Kidney (tissue), 14 donors: ENCODE measurements around the gene RNF207. TPM values are rescaled to one million over a fixed set of nuclear protein-coding genes. Genes with fewer than 3 reads are reported as not detected.
A peak's percentile ranks its signal among the peaks of the same experiment; 100 is the strongest.

Experiments used
- DNase-seq, 5 donors: peaks; one replicate each; pipeline ENCODE4 v3.0.0-alpha.2; 2013 to 2020
- FAIRE-seq: peaks from 2 replicates; lab custom pipeline; 2012; peaks lifted over from hg19 to GRCh38; lab: Jason Lieb, UNC
- H3K27ac ChIP-seq, 2 donors: one replicate each; pipeline ENCODE4 v1.7.0; 2013; ENCODE audit warnings: low read depth in 2 of 2, low read length in 2 of 2, inconsistent platforms in 1 of 2
- H3K27me3 ChIP-seq: one replicate; pipeline ENCODE4 v1.7.1; 2013; ENCODE audit warnings: low read length, inconsistent platforms; ENCODE audit not compliant: control insufficient read depth, insufficient read depth
- H3K36me3 ChIP-seq, 3 donors: one replicate each; pipeline versions ENCODE4 v1.7.0 to v1.7.1; 2013; ENCODE audit warnings: low read length in 3 of 3, control low read depth in 1 of 3, inconsistent platforms in 1 of 3; ENCODE audit not compliant: insufficient read depth in 3 of 3, control insufficient read depth in 2 of 3
- H3K4me1 ChIP-seq, 3 donors: one replicate each; pipeline versions ENCODE4 v1.7.0 to v1.7.1; 2013; ENCODE audit warnings: low read length in 3 of 3, inconsistent platforms in 1 of 3, low read depth in 1 of 3; ENCODE audit not compliant: control insufficient read depth in 2 of 3, insufficient read depth in 2 of 3
- H3K4me3 ChIP-seq, 3 donors: one replicate each; pipeline versions ENCODE4 v1.7.0 to v1.8.1; 2013; ENCODE audit warnings: low read length in 3 of 3, control low read depth in 1 of 3, inconsistent platforms in 1 of 3
- H3K9ac ChIP-seq, 3 donors: one replicate each; pipeline versions ENCODE4 v1.7.0 to v1.7.1; 2013; ENCODE audit warnings: low read length in 3 of 3, control low read depth in 1 of 3, inconsistent platforms in 1 of 3
- H3K9me3 ChIP-seq, 3 donors: one replicate each; pipeline versions ENCODE4 v1.7.0 to v1.7.1; 2013; ENCODE audit warnings: low read length in 3 of 3, control low read depth in 1 of 3, inconsistent platforms in 1 of 3; ENCODE audit not compliant: control insufficient read depth in 2 of 3, insufficient read depth in 1 of 3
- intact Hi-C: fragments of 100-400 bp; cut with DNase I; formaldehyde crosslinking; loops from one replicate; pipeline ENCODE4 v1.11.1; 2022
- polyA plus RNA-seq: library from polyadenylated mRNA; stranded (reverse); fragments of 350-450 nt; fragmentation: Illumina TruSeq; extraction: RNeasy Lipid Tissue Mini Kit (QIAGEN cat#74804); gene quantifications from one replicate; pipeline ENCODE4 v1.2.3, GENCODE V29; 2014; ENCODE audit warnings: low read depth, low replicate concordance; ENCODE audit not compliant: insufficient read depth
- total RNA-seq: library from RNA; stranded (reverse); fragmentation: NEBNext Ultra II Directional; extraction: Animal tissue kit (Norgen Biotek cat#: 25700); gene quantifications from one replicate; pipeline ENCODE4 v1.2.1, GENCODE V29; 2021
- TF ChIP-seq, protein P1 (sequence below): IDR thresholded peaks from 3 replicates; pipeline ENCODE4 v1.5.1; 2012; ENCODE audit warnings: mild to moderate bottlenecking, moderate library complexity, borderline replicate concordance; ENCODE audit not compliant: insufficient read depth; ENCODE audit errors: extremely low read depth
- donor health status: control.
- donor health status: control.
- donor health status: control.
- donor health status: control.
- donor health status: control.
- donor health status: DM: yes; HTN: yes; CAD: no.
- donor health status: Normal renal cell carcinoma (clear cell type).

Gene RNF207
- total and polyA plus RNA-seq, 2 donors from 2014 or later, result 7.7 to 43.6 TPM

DNA sequence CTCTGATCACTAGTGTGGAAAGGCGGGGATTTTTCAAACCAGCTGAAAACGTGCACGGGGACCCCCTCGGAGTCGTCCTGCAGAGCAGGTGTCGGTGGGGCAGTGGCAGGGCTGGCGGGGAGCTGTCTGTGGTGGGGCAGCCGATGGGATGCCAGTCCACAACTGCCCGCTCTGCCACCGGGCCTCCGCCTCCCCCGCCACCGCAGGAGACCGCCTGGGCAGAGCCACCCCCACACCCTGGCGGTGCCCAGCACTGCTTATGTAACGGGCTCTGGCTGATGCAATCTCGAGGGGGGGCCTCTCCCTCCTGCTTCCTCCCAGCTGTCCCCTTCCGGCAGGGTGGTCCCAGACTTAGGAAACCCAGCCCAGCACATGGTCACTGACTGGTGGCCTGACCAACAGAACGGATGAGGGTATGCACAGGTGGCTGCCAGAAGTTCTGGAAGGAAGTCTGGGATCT is 35.1 kb upstream of the RNF207 start:
- DNase-seq (peak in 1 of 5 donors; percentile 20), FAIRE-seq (no peak)
- TF ChIP-seq, protein P1, sequence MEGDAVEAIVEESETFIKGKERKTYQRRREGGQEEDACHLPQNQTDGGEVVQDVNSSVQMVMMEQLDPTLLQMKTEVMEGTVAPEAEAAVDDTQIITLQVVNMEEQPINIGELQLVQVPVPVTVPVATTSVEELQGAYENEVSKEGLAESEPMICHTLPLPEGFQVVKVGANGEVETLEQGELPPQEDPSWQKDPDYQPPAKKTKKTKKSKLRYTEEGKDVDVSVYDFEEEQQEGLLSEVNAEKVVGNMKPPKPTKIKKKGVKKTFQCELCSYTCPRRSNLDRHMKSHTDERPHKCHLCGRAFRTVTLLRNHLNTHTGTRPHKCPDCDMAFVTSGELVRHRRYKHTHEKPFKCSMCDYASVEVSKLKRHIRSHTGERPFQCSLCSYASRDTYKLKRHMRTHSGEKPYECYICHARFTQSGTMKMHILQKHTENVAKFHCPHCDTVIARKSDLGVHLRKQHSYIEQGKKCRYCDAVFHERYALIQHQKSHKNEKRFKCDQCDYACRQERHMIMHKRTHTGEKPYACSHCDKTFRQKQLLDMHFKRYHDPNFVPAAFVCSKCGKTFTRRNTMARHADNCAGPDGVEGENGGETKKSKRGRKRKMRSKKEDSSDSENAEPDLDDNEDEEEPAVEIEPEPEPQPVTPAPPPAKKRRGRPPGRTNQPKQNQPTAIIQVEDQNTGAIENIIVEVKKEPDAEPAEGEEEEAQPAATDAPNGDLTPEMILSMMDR, result no peak
- no peaks in the 10 kb centered on the region for H3K4me1 ChIP-seq
- H3K9me3 ChIP-seq, result peaks cover 0 to 2% (median 0%) of the 10 kb centered on the region in 3 donors
- intact Hi-C loops, result no loop called here
- H3K27me3 ChIP-seq, result peaks cover 6% of the 10 kb centered on the region
- H3K4me3 ChIP-seq, result no peak overlapping the region
- no peak overlapping the region for H3K9ac ChIP-seq
- H3K36me3 ChIP-seq, result no peaks in the 10 kb centered on the region
- no peak overlapping the region for H3K27ac ChIP-seq

DNA sequence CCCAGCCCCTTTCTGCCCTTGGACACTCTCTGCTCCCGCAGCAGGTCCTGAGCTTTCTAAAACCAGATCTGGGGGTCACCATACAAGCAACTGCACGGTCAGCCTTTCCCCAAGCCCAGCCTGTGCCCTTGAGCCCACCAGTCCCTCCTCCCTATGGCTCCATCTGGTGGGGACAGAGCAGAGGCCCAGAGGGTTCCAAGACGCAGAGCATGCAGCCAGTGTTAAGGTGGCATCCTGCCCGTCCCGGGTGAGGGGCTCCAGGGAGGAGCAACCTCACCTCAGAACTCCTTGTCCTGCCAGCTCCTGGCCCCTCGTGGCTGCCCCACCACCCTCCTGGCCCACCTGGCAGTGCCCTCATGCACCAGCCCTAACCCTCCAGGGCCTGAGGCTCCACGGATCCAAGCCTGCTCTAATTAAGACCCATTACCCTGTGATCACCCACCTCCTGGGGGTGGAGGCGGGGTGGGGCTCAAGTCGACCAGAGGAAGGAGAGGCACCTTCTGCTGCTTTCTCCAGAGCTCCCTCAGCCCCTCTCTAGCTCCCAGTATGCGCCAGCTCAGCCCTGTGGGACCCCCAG is 34.3 kb upstream of the RNF207 start:
- Histone ChIP-seq H3K9me3 (peaks cover 0 to 2% (median 0%) of the 10 kb centered on the region in 3 donors), H3K9ac (no peak overlapping the region), H3K27me3 (peaks cover 12% of the 10 kb centered on the region), H3K27ac (no peak overlapping the region), H3K4me1 (no peaks in the 10 kb centered on the region), H3K36me3 (no peaks in the 10 kb centered on the region), H3K4me3 (no peak overlapping the region)
- peak in 3 of 5 donors; percentile 32 to 57 (median 50) for DNase-seq
- TF ChIP-seq, protein P1, result no peak
- no peak for FAIRE-seq
- intact Hi-C loops, result no loop called here

DNA sequence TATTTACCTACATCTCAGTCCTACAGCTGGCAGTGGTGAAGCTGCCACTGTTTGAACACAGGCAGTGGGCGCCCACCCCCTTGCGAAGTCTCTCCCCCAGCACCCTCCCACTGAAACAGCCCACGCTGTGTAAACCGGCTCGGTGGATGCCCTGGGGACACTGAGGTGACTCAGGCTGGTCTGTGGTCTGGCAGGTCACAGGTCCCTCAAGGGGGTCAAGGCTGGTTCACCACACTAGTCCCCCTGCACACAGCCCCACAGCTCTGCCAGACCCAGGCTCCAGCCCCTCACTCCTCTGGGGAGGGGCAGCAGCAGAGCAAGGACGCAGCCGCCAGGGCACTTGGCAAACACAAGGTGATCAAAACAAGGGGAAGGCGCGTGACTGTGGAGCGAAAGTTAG is 33.4 kb upstream of the RNF207 start:
- Histone ChIP-seq H3K4me3 (no peak overlapping the region), H3K27me3 (peaks cover 17% of the 10 kb centered on the region), H3K36me3 (no peaks in the 10 kb centered on the region), H3K4me1 (no peaks in the 10 kb centered on the region), H3K9ac (no peak overlapping the region), H3K27ac (no peak overlapping the region), H3K9me3 (peaks cover 0 to 2% (median 0%) of the 10 kb centered on the region in 3 donors)
- peak in 1 of 5 donors; percentile 54 for DNase-seq
- intact Hi-C loops, result no loop called here
- TF ChIP-seq, protein P1, result no peak
- FAIRE-seq, result no peak
